IPS-11a (cell line): Measurements from ENCODE around the gene RNF125.

Source experiments
- H3K4me3 ChIP-seq: one replicate; pipeline ENCODE4 v1.5.1; 2013; ENCODE audit warnings: low read depth, low read length, control low read depth

RNF125 gene

DNA sequence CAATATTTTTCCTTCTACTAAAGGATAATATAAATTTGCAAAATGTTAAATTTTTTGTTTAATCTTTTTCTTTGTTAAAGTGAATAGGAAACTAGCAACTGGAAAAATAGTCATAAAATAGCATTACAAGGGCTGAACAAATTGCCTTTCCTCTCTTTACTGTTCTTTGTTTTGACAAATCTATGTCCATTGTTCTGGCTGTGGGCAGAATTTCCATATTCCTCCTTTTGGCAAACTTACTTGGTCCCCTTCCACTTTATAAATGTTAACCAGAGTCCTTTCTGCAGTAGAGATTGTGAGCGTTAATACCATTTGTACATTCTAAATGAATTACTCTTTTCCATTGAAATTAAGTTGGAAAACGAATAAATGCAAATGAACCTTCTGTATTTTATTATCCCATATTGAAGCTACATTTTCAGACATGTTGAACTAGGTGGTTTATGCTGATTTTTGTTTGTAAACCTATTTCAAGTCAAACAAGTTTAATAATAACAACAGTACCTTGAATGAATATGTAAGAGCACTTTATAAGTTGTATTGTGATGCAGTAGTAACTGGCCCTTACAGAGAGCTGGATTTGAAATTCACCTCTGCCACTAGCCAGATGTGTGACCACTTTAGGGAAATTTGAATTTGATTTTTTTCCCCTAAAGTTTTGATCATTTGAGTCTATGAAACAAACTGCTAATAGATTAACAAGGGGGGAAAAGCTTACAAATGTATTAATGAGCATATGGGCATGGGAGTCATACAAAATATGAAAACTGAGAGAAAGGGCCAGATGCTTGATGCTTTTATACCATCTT lies 3.3 kb downstream of the RNF125 start:
- H3K4me3 ChIP-seq, result no peak overlapping the region

DNA sequence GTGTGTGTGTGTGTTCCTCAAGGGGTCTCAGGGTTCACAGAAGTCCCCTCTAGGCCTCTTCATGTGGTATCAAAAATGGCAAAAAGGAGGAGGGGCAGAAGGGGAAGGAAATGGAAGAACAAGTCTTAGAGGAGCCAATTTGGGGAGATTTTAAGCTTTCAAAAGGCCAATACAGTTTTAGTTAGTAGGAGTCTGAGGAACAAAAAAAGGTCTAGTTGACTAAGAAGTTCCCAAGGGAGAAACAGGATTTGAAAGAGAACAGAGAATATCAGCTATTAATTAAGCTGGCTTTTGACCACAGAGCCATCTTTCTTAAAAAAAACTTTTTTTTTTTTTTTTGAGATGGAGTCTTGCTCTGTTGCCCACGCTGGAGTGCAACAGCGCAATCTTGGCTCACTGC lies 7.1 kb downstream of the RNF125 start:
- no peak overlapping the region for H3K4me3 ChIP-seq

DNA sequence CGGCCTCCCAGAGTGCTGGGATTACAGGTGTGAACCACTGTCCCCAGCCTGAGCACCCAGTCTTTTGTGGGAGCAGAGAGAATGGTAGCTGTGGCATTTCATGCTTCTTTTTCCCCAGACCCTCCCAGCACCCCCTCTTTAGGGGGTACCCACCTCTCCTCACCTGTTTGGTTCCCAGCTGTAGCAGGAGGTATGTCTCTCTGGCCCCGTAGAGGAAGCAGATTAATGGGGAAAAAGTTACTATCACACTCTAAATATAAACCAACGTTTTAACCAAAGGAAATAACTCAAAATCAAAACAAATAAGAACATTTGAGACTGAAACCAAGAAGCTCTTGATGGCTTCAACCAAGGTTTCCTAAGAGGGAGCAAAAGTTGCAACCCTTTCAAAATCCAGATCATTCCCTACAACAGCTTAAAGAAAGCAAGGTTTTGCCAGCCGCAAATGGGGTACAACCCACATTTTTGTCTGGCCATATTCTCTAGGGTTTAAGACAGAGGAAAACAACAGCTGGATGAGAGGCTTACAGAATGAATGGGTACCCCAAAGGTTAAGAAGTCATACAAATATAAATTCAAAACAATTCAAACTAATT lies 8.0 kb downstream of the RNF125 start:
- no peak overlapping the region for H3K4me3 ChIP-seq

DNA sequence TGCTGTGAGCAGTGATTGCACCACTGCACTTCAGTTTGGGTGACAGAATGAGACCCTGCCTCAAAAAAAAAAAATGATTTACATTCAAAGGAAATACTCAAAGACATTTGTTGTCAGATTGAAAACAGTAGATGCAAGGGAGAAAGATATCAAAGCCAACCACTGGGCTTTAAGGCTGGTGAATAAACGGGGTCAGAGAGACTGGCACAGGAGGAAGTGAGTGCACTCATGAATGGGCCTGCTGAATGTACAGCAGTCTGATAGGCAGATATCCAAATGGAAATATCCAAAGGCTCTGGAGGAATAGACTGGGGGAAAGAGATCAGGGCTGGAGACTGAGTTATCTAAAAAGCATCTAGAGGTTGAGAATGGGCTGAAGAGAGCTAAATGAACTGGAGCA lies 10.9 kb downstream of the RNF125 start:
- H3K4me3 ChIP-seq, result no peak overlapping the region

DNA sequence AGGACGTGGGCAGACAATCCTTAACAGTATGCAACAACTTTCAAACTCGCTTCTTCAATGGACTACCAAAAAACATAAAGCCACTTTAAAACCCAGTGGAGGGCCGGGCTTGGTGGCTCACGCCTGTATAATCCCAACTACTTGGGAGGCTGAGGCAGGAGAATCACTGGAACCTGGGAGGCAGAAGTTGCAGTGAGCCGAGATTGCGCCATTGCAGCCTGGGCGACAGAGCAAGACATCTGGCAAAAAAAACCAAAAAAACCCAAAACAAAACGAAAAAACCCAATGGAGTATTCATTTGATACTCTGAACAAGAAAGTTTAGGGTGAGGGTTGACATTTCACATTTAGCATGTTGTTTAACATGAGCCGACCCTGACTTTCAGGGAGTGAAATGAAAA lies 14.0 kb downstream of the RNF125 start:
- no peak overlapping the region for H3K4me3 ChIP-seq

DNA sequence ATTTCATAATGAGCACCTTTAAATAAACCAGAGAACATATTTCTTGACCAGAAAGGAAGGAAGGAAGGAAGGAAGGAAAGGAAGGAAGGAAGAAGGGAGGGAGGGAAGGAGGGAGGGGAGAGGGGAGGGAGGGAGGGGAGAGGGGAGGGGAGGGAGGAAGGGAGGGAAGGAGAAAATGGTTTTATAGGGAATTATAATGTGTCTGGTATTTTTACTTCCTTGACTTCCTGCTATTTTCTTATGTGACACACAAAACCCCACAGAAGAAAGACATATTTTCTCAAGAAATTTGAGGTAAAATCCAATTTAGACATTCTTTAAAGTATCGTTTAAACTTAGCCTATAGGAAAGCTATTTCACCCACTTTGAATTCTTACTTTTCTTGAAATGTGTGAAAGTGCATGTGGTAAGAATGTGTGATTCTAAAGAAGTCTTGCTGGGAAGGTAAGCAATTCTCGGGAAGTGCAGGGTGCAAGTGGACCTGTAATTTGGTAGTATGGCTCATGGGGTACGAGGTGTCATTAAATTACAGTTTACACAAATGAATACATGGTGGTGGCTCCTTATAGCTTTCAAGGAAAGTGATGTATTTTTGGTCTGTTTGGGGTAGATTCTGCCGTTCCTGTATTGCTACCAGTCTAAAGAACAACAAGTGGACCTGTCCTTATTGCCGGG lies 18.0 kb downstream of the RNF125 start:
- H3K4me3 ChIP-seq, result no peak overlapping the region

DNA sequence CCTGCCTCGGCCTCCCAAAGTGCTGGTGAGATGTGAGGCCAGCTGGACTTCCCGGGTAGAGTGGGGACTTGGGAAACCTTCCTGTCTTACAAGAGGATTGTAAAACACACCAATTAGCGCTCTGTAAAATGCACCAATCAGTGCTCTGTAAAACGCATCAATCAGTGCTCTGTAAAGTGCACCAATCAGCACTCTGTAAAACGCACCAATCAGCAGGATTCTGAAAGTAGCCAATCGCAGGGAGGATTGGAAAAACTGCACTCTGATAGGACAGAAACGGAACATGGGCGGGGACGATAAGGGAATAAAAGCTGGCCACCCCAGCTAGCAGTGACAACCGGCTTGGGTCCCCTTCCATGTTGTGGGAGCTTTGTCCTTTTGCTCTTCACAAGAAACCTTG lies 19.0 kb downstream of the RNF125 start:
- H3K4me3 ChIP-seq, result no peak overlapping the region

DNA sequence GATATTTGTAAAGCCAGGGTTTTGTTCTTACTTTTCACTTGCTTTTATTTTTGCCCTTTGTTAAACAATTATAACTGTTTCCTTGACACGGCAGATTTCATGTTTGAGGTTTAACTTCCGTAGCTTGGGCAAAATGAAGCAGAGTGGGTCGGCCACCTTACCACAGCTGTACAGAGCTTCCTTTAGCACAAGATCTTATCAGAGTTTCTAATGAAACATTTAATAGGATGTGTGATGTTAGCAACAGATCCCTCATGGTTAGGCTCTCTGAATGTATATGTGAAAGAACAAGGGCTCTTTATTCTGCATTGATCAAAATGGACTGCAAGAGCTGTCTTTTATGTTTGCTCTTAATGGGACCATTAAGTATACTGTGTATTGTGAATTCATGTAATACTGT lies 22.3 kb downstream of the RNF125 start:
- H3K4me3 ChIP-seq, result no peak overlapping the region

DNA sequence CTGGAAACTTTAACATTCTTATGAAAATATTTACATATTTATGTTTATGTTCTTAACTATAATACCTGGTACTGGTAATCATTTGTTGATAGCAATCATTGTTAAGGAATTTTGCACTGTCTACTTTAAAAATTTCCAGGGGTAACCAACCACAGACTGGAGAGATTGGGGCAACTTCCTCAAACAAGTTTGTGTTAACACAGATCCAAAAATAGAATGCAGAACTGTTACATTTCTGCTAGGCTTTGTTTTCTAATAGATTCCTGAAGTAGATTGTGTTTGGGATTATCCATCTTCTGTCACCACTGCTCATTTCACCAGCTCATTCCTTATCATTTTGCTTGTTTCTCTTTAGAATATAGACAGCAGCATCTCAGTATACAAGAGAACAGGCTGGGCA lies 23.7 kb downstream of the RNF125 start:
- H3K4me3 ChIP-seq, result no peak overlapping the region

DNA sequence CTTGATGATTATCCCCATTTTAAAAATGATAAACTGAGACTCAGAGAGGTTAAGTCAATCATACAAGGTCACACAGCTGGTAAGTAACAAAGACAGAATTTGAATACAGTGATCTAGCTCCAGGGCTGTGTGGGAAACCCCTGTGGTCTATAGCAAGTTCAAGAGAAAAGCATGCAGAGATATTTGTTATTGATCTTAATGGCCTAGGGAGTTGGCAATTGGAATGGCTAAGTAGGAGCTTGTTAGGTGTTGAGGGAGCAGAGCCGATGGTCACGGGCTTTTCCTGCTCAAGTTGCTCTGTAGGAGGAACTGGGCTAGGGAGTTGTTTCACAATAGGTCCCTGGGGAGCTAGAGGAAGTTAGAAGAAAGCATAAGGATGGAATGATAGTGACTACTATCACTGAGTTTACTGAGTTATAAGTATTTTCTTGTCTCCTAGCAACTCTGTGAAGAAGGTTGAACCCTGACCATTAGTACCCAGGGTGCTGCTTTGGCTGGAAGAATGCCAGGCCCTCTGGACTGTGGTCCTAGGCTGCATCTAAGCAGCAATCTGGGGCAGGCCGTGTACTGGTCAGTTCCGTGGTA lies 30.0 kb downstream of the RNF125 start:
- H3K4me3 ChIP-seq, result no peak overlapping the region

DNA sequence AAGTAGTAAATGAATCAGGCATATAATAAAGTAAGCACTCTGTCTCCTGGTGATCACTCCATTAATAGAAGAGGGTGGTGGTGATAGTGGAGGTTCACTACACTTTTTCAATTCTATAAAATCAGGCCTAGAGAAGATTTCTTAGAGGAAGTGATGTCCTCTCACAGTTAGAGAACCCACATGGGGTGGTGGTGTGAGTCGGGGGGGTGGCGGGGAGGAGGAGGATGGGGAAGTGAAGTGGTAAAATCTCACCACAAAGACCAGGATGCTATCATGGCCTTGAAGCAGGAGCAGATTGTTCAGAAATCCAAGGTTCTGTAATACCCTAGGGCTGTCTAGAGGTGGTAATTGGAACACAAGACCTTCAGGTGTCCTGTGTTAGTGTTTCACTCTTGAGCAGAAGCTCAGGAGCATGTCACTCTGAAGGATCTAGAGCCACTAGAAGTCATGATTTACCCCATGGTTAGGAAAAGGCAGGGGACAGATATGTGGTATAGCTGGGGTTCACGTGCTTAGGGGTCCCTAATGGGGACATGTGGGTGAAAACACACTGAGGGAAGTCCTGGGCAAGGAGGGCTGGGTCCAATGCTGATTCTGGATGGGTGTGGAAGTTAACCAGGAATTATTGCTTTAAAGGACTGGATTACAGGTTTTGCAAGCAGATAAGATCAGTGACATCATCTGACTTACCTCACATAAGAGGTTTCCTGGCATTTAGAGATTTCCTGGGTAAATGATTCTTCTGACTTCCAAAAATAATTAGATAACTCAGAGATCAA lies 31.0 kb downstream of the RNF125 start:
- no peak overlapping the region for H3K4me3 ChIP-seq

DNA sequence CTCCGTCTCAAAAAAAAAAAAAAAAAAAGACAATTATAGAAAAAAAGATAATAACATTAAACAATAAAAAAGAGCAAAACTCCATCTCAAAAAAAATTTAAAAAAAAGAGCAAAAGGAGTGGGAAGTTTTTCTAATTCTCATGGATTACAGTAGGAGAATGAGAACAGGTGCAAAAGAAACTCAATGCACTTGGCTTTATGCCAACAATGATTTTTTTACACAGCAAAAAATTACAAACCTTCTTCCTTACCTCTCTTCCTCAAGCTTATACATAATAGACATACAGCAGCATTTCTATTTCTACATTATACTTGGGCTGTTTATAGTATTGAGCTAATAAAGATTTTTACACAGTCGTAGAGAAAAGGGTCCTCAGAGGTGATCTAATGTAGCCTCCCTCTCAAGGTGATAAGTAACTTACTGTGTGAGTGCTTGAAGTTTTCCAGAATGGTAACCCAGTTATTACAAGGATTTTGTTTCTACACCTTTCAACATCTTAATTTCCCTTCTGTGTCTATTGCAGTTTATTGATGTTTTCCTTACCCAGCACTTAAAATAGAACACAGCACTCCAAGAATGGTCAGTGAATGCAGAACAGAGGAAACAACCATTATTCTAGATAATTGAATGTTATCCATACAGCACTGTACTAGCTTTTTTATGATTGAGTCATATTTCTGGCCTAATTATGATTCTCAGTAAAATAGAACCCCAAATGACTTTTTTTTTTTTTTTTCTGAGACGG lies 38.2 kb downstream of the RNF125 start:
- no peak overlapping the region for H3K4me3 ChIP-seq

DNA sequence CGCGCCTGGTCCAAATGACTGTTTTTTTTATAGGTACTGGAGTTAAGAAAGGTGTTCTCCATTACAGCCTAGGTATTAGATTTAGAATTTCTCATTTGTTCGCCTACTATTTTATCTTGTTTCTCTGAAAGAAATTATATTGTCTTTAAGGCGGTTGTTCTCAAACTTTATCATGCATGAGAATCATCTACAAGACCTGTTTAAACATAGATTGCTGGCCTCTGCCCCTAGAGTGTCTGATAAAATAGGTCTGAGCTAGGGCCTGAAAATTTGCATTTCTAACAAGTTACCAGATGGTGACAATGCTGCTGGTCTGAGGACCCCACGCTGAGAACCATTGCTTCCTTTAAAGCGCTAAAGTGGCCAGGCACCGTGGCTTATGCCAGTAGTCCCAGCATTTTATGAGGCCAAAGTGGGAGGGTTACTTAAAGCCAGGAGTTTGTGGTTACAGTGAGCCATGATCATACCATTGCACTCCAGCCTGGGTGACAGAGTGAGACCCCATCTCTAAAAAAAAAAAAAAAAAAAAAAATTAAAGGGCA lies 39.1 kb downstream of the RNF125 start:
- H3K4me3 ChIP-seq, result no peak overlapping the region

DNA sequence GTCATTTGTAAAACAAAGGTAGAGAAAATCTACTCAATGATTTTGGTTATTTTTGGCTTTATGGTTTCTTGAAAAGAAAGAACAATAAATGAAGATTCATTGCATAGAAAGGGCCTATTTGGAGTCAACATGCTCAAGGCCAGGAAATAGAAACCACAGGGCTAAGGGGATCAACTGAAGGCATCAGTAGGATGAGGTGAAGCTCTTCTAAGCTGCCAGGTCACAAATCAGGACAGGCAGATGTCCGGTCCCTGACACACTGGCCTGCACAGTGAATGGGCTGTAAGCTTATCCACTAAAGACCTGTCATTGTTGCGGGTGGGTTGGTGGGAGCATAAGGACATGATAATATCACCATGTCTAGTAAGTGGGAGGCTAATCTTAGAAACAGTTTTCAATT lies 41.4 kb downstream of the RNF125 start:
- no peak overlapping the region for H3K4me3 ChIP-seq

DNA sequence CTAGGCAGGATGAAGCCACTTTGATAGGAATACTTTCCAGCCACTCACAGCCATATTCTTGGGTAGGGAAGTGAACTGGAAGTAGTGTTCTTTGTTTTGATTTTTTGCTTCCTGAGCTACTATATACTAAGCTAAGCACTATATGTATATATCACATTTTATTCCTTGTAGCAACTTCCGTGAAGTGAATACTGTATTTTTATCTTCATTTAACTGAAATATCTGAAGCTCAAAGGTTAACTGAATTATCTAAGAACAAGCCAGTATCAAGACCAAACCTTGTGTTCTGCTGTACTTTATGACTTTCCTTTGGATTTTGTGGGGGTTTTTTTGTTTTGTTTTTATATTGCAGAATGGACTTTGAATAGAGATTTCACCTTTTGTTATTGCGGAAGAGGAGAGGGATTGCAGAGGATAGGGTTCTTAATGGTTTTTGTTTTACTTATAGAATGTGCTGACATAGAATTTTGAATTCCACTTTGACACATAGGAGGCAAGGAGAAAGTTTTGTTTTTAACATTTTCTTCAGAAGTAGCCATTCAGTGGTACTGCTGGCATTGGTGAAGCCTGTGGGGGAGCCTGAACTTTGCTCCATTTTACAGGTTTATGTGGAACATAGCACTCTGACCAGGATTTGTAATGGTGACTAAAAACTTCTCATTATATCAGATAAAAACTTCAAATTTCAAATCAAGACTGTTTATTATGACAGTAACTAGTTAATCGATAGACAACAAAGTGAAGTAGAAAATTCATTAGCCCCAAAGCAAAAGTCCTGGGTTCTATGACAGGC lies 48.9 kb downstream of the RNF125 start:
- H3K4me3 ChIP-seq, result no peak overlapping the region

DNA sequence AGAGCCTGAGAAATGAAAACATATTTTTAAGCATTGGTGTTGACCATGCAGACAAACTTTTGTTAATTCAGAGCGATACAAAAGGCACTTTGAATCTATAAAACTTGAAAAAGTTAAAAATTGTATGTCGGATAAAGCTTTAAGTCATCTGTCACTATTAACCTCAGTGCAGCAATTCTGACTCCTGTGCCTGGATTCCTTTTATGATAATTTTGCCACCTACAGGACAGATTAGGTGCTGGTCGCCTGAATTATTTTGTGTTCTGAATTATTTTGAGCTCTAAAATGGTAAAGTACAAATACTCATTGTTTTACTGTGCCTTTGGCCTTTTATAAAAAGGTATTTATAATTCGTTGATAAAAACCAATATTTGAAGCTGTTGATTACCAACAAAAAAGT lies 53.7 kb downstream of the RNF125 start:
- no peak overlapping the region for H3K4me3 ChIP-seq

DNA sequence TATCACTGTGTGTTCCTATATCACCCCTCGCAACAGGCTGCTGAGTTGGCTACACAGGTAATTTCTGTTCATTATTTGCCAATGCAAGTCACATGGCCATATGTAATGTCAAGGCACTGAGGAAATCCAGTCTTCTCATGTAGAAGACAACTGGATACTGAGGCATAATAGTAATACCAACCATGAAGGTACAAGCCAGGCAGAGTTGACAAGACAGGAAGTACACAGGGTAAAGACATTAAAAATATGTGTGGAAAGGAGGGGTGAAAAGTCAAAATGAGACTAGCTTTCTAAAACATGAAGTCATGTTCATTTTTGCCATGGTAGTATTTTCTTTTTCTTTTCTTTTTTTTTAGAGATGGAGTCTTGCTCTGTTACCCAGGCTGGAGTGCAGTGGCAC lies 55.6 kb downstream of the RNF125 start:
- H3K4me3 ChIP-seq, result no peak overlapping the region

DNA sequence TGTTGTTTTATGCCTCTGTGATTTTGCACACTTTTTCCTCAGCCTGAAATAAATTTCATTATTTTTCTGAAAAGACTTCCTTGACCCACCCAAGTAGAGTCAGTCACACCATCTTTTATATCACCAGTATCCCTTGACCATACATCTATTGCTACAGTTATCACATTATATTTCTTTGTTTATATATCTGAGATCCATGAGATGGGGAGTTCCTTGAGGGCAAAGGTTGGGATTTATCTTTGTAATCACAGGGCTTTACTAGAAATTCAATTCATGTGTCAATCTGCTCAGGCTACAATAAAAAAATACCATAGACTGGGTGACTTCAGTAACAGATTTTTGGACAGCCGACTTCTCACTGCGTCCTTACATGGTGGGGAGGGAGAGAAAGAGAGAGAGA lies 60.2 kb downstream of the RNF125 start:
- H3K4me3 ChIP-seq, result no peak overlapping the region

DNA sequence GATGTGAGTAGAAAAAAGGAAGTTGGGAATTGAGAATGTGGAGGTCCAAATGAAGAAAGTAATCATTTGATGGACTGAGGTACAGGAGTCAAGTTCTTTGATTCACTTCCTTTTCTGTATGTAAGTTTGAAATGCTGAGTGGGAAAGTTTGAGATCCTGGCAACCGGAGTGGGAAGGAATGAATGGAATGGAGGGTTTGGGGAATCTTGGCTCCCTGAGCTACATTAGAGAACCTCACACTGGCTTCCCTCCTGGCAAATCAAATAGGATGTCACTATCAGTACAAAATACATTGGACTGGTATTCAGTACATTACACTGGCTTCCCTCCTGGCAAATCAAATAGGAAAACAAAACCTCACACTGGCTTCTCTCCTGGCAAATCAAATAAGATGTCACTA lies 63.3 kb downstream of the RNF125 start:
- H3K4me3 ChIP-seq, result no peak overlapping the region
